NCI-H1436 (cell line): ENCODE measurements around the gene BCL11B.

Experiments used
- DNase-seq: peaks from one replicate; lab custom pipeline; 2025; lab: John Stamatoyannopoulos, UW

BCL11B gene

GRCh38 chr14:99267837-99268781, 3.9 kb downstream of the BCL11B start:
- no peak for DNase-seq

DNA sequence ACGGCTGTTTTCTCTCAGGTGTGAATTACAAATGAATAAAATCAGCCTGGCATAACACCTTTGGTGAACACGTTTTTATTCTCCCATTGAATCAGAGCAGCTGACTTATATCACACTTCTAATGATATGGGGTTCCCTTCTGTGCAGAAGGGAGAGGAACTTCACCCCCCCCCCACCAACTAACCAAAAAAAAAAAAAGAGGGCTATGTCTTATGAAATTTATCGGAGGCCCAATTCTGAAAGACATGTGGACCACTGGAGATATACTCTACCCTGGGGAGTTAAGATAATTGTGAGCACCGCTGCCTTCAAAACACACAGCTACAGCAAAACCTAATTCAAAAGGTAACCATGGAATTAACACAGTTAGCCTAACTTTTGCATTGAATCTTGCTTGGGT, 4.6 kb downstream of the BCL11B start:
- no peak for DNase-seq

DNA sequence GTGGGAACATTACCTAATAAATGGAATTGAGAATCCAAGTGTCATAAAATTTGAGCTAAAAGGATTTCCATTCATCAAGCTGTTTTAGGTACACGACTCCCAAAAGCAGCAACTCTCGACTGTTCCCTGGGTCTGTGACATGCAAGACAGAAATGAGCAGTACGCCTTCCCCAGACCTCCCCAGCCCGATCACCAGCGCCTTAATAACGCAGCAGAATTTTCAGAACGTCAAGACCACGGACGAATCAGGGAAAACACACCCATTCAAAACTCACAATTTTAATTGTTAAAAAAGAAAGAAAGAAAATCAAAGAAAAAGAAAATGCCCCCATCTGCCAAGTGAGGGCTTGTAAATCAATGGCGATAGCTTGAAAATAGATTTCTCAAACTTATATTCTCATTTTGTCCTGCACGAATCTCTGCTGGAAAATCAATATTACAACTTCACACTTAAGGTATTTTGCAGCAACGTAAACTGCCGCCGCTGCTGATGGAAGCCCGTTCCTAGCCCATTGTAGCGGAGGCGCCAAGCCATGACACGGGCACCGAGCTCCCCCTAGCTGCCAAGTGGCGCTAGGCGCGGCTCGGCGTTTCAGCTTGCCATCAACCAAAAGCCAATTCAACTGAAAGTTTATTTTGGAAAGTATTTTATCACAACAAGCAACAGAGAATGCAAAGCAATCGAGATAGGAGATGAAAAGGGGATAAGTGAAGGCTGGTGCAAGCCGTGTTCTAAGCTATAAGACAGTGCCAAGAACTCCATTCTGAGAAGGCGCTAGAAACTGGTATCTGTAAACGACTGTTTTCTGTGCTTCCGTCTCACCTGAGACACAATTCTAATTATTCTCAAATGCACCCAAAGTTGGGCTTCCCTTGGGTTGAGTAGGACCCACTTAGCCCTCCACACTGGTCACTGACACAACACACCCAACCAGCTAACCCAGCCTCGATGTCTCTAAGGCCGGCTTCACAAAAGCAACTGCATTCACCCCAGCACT, 5.5 kb downstream of the BCL11B start:
- DNase-seq = peak; percentile 68

DNA sequence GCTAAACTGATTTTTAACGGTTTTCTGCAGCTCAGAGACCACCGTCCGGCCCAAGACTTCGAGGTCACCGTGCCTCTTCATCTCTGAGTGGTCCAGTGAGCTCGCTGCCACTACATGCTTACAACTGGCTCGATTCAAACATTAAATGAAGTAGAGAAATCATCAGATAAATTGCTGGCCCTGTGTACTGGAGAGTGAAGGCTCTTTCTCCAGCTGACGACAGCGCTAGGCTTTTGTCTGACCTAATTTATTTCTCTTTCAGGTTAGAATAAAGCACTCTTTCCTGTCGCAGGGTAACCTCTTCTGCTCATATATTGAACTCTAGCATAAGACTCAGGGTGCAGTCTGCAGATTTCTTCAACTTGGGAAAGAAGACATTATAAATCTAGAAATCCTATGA, 6.4 kb downstream of the BCL11B start:
- DNase-seq = no peak

GRCh38 chr14:99264691-99265450, 7.1 kb downstream of the BCL11B start:
- DNase-seq = no peak

GRCh38 chr14:99263564-99264330, 8.2 kb downstream of the BCL11B start:
- DNase-seq = no peak

GRCh38 chr14:99262977-99263448, 9.0 kb downstream of the BCL11B start:
- DNase-seq = no peak

DNA sequence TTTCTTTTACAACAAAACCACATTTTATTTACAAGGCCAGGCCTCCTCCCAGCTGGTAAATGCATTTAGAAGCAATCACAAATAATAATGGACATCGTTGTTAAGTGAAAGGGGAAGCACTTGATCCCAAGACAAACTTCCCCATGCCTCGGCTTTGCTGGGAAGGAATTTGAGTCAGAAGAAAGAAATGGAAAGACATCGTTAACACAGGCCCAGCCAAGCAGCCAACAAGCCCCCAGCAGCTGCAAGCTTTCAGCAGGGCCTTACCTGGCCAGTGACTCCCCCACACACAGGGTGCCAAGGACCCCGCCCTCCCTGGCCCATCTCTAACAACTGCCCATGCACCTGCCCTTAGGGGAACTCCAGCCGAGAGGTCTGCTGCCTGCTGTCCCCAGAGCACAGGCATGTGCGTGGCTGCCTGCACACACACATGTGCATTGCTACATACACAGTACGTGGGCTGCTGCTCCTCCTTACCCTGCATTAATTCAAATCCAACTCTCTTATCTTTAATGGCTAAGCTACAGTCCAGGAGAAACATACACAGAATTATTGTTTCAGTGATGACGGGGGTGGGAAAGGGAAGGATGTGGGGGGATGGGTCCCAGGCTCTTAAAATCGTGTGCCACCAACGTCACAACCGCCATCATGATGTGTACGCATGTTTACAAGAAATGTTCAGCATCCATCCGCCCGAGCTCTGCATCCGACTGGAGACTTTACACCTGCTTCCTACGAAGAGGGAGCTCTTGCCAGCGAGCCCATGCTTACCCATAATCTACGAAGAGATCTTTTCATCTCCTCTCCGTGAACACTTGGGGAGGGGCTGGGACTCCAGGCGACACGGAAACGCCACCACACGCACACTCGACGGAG, 9.8 kb downstream of the BCL11B start:
- no peak for DNase-seq

DNA sequence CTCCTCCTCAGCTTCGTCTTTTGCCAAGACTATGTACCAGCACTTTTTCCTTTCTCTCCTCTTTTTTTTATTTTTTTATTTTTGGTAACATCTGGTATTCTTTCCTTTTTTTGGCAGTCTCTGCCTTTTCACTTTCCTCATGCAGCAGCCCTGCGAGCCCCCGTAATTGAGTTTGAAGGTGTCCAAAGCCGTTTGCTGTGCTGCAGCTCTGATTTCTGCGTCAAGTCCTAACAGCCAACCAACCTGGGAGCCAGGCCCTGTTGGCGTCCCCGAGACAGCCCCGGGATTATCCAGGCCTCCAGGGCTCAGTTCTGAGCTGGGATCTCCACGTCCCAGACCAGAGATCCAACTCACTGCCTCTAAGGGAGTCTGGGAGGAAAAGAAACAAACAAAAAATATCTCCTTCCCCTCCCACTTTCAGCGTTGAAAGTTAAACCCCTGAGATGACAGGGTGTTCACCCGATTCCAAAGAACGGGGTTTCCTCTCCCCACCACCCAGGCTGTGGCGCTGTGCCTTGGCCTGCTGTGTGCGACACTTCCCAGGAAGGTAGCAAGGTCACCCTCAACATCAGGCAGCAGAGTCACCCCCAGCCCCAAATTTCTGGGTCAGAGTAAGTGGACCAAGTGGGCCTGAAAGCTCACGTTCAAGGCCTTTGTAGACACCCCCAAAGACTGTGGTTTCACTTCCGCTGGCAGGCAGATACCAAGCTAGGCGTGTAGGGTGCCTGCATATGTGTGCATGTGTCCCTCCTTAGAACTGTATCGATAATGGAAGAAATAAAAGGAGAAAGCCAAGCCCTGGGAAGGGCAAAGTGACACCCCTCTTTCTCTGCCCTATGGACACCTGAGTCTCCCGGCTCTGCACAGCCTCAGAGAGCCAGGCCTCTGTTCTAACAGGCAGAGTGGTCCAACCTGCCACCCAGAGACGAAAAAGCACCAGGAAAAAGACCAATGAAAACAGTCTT, 11.1 kb downstream of the BCL11B start:
- DNase-seq = no peak

DNA sequence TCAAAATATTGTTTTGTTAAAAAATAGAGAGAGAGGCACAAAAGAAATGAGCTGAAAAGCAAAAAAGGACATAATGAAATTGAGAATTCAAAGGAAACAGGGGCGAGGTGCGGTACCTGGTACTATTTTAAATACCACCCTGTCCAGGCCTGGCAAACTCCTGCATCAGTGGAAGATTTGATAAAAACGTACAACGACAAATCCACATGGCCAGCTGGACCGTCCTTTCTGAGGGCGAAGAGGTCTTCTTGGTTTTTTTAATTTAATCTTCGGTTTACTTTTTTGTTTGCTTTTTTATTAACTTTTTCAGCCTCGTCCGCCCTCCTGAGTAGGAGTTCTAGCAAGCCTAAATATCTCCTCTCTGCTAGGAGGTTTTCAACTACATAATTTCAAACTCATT, 11.9 kb downstream of the BCL11B start:
- no peak for DNase-seq

- DNase-seq = no peak
These were observed 12.9 kb downstream of the BCL11B start for GRCh38 chr14:99258876-99259726.

DNA sequence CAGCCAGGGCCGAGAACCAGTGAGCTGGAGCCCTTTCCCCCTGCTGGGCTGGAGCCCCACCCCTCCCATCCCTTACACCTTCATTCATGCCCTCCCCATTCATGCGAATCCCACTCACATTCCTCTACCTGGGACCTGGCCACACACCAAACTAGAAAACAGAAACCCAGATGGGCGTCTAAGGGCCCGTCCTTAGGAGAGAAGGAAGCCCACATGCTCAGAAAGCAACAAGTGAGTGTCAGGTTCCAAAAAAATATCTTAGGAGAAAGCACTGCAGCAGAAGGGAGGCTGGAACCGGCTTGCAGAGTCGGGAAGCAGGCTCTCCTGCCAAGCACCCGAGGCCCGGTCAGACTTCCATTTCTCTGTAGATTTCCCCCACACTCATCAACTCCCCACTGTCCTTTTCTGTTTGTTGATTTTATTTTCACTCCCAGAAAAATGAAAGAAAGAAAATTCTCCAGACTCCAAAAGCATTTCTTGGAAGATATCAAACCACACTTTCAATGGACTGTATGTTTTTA, 13.6 kb downstream of the BCL11B start:
- DNase-seq = no peak

DNA sequence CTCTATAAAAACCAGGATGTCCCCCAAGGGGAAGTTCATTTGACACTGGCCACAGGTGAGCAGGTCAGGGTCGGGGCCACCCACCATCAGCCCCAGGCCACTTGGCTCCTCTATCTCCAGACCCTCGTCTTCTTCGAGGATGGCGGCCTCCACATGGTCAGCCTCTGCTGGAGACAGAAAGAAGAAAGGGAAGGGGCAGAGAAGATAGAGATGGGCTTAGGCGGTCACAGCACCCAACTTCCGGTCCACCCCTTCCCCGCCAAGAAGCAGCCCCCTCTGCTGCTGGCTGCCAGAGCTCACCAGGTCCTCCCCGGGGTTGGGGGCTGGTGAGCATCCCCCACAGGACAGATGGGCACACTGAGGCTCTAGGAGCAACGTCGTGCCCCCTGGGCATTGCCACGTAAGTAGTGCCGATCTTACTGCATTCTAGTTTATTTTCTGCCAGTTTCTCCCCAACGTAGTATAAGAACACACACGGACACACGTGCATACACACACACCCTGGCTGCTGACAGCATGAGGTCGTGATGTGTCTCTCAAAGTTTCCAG, 14.2 kb downstream of the BCL11B start:
- DNase-seq = no peak

DNA sequence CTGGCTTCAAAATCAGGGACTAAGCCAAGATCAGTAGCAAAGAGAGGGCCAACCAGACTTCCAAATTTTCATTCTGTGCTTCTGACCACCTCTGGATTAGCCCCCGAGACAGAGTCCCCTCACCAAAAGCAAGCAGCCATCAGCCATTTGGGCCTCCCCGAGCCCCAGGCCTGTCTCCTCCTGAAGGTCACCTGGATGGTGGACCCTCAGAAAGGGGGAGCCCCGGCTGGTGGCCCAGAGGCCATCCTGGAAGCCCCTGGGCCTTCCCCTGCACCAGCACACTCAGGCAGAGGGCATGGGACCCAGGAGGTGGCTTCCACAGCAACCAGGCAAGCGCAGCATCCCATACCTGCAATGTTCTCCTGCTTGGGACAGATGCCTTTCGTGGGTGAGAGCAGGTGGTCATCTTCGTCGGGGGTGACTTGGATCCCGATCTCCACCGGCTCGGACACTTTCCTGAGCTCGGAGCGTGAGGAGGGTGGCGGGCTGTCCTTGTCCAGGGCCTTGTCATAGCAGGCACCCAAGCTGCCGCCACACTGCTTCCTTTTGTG, 14.8 kb downstream of the BCL11B start:
- DNase-seq = no peak

DNA sequence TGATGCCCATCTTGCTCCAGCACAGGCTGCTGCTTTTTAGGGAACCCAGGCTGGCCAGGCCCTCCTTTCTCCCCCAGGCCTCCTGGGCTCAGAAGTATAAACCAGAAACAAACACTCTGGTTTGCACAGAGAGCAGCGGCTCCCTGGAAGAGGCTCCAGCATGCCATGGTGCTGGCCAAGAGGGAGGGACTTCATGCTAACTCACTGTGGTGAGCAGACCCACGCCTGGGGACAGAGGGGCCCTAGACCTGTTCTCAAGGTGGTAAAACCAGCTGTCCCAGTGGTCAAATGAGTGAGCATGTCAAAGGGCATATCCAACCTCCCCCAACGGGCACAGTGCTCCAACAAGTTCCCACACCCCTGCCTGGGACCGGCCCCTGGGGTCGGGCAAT, 15.5 kb downstream of the BCL11B start:
- DNase-seq = no peak

GRCh38 chr14:99255621-99256482, 16.1 kb downstream of the BCL11B start:
- DNase-seq = no peak
